H1 (cell line): Measurements from ENCODE around the gene EMX1. TPM values are rescaled to one million over a fixed set of nuclear protein-coding genes. Genes with fewer than 3 reads are reported as not detected.

ENCODE experiments used
- EGR1 ChIP-seq: IDR thresholded peaks from 2 replicates; pipeline ENCODE4 v1.6.1; 2011; ENCODE audit warnings: low read depth, low read length, borderline replicate concordance
- EP300 ChIP-seq, 2 experiments: IDR thresholded peaks; 1 replicate in 1 of 2; 2 replicates in 1 of 2; pipeline ENCODE4 v1.6.1; 2011 to 2012; ENCODE audit warnings: low read depth in 2 of 2, low read length in 2 of 2, mild to moderate bottlenecking in 2 of 2, borderline replicate concordance in 1 of 2, inconsistent platforms in 1 of 2, moderate library complexity in 1 of 2
- FOSL1 ChIP-seq: IDR thresholded peaks from 2 replicates; pipeline ENCODE4 v1.6.1; 2011; ENCODE audit warnings: mild to moderate bottlenecking, low read depth, low read length, moderate library complexity; ENCODE audit not compliant: insufficient read depth
- HDAC2 ChIP-seq, 2 experiments: fragments of 300-600 bp in 1 of 2; sonication (generic) in 1 of 2; IDR thresholded peaks; 2 replicates each; pipeline ENCODE4 v1.6.1; 2011 to 2012; ENCODE audit warnings: low read depth in 2 of 2, low read length in 2 of 2, mild to moderate bottlenecking in 2 of 2, moderate library complexity in 2 of 2, borderline replicate concordance in 1 of 2, inconsistent platforms in 1 of 2
- JUND ChIP-seq: IDR thresholded peaks from 2 replicates; pipeline ENCODE4 v1.6.1; 2011; ENCODE audit warnings: mild to moderate bottlenecking, improper control_type of control experiment, low read length
- SAP30 ChIP-seq: fragments of 300-600 bp; sonication (generic); IDR thresholded peaks from 2 replicates; pipeline ENCODE4 v1.7.1; 2012; ENCODE audit warnings: low read length, moderate library complexity, mild to moderate bottlenecking, inconsistent platforms; ENCODE audit not compliant: insufficient read depth, insufficient replicate concordance
- TAF7 ChIP-seq: optimal IDR thresholded peaks from 2 replicates; pipeline ENCODE3; 2011; ENCODE audit warnings: low read depth, mild to moderate bottlenecking, inconsistent platforms, low read length, moderate library complexity, borderline replicate concordance
- polyA plus RNA-seq, 7 experiments: library from polyadenylated mRNA; depleted of rRNA in 3 of 7; stranded (reverse) in 5 of 7; unstranded in 2 of 7; fragments of >200 nt in 5 of 7; fragments of 200-250 nt in 2 of 7; gene quantifications; 1 replicate in 5 of 7; 2 replicates in 1 of 7; 4 replicates in 1 of 7; pipeline versions ENCODE4 v1.2.1 to v1.2.3, GENCODE V29; 2011 to 2013; ENCODE audit warnings: missing spikeins in 2 of 7, mixed read lengths in 2 of 7
- total RNA-seq: library from RNA; stranded (reverse); fragmentation: NEBNext Ultra II Directional; extraction: Animal tissue kit (Norgen Biotek cat#: 25700); gene quantifications from 2 replicates; pipeline ENCODE4 v1.2.1, GENCODE V29; 2021

The EMX1 gene
- total and polyA plus RNA-seq, 2 of the 8 experiments (the other 6 are each of a cell fraction or from before 2014, with no cell fraction given): 2.4 to 4.9 TPM

DNA sequence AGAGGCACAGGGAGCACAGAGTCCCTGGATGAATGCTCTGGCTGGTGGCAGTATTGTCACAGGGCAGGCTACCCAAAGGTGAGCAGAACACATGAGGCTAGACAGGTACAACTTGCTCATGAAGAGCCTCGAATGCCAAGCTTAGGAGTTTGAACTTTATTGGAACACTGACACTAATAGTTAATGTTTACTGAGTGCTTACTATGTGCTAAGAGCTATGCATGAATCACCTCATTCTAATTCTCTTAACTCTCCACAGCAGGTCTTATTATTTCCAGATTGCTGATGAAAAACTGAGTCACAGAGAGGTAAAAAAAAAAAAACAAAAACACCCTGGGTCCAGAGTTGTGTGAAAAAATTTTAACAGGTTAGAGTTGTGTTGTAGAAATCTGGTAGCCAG lies 6.1 kb upstream of the EMX1 start (continued):
- TF ChIP-seq HDAC2 (IDR thresholded peaks at IDR 0.05; ENCODE audit: borderline replicate concordance in 1 of 2, low read depth in 2 of 2, low read length in 2 of 2): no peak
- no peak for TF ChIP-seq FOSL1
- no peak for TF ChIP-seq JUND
- TF ChIP-seq TAF7: no peak
- TF ChIP-seq EP300 (IDR thresholded peaks at IDR 0.05; ENCODE audit: borderline replicate concordance in 1 of 2, low read depth in 2 of 2, low read length in 2 of 2): no peak
- TF ChIP-seq SAP30: no peak
- no peak for TF ChIP-seq EGR1
